NT2/D1 (cell line): ENCODE results near the gene TRMO.

Source experiments
- DNase-seq: peaks from one replicate; pipeline ENCODE4 v3.0.0-alpha.2; 2011; ENCODE audit warnings: low read depth, low spot score
- H3K27me3 ChIP-seq: 2 replicates; pipeline ENCODE4 v1.6.0; 2011; ENCODE audit warnings: mild to moderate bottlenecking; ENCODE audit not compliant: insufficient read length, insufficient read depth
- H3K36me3 ChIP-seq: 2 replicates; pipeline ENCODE4 v1.6.1; 2011; ENCODE audit warnings: mild to moderate bottlenecking, low read length, mixed read lengths; ENCODE audit not compliant: insufficient read depth, insufficient read length
- H3K4me1 ChIP-seq: 2 replicates; pipeline ENCODE4 v1.5.1; 2011; ENCODE audit not compliant: insufficient read depth, insufficient read length
- H3K4me3 ChIP-seq: 2 replicates; pipeline ENCODE4 v1.5.1; 2011; ENCODE audit warnings: low read depth; ENCODE audit not compliant: insufficient read length
- H3K9ac ChIP-seq: 2 replicates; pipeline ENCODE4 v1.6.0; 2011; ENCODE audit warnings: low read depth; ENCODE audit not compliant: insufficient read length
- H3K9me3 ChIP-seq: 2 replicates; pipeline ENCODE4 v1.5.1; 2011; ENCODE audit warnings: mild to moderate bottlenecking, low read length; ENCODE audit not compliant: insufficient read depth
- SUZ12 ChIP-seq: IDR thresholded peaks from 2 replicates; pipeline ENCODE4 v1.6.1; 2011; ENCODE audit not compliant: insufficient read length, insufficient read depth; ENCODE audit errors: extremely low read depth
- YY1 ChIP-seq: IDR thresholded peaks from 2 replicates; pipeline ENCODE4 v1.6.1; 2011; ENCODE audit not compliant: insufficient read length, insufficient read depth
- ZNF274 ChIP-seq: IDR thresholded peaks from 2 replicates; pipeline ENCODE4 v1.6.1; 2011; ENCODE audit warnings: mild to moderate bottlenecking, low read depth, low read length

Gene TRMO

GRCh38 chr9:97863314-97863713 lies 59.0 kb downstream of the TRMO start:
- H3K9me3 ChIP-seq, result peaks cover 23% of the 10 kb centered on the region
- no peak overlapping the region for H3K4me3 ChIP-seq
- peaks cover 45% of the 10 kb centered on the region for H3K27me3 ChIP-seq
- peaks cover 5% of the 10 kb centered on the region for H3K4me1 ChIP-seq
- H3K9ac ChIP-seq, result no peak overlapping the region
- no peak for DNase-seq
- H3K36me3 ChIP-seq, result no peaks in the 10 kb centered on the region
- no peak for TF ChIP-seq YY1
- TF ChIP-seq ZNF274, result no peak
- no peak for TF ChIP-seq SUZ12

- Histone ChIP-seq H3K4me3 (no peak overlapping the region), H3K9me3 (peaks cover 13% of the 10 kb centered on the region), H3K9ac (no peak overlapping the region), H3K36me3 (no peaks in the 10 kb centered on the region), H3K27me3 (peaks cover 67% of the 10 kb centered on the region), H3K4me1 (peaks cover 8% of the 10 kb centered on the region)
- DNase-seq, result no peak
- TF ChIP-seq YY1 (no peak), ZNF274 (no peak), SUZ12 (no peak)
Observed at GRCh38 chr9:97861148-97861475, 61.2 kb downstream of the TRMO start.

- TF ChIP-seq ZNF274, result no peak
- TF ChIP-seq SUZ12, result no peak
- TF ChIP-seq YY1, result no peak
- DNase-seq, result no peak
- peaks cover 72% of the 10 kb centered on the region for H3K27me3 ChIP-seq
Observed at GRCh38 chr9:97860451-97861147, 61.7 kb downstream of the TRMO start.

DNA sequence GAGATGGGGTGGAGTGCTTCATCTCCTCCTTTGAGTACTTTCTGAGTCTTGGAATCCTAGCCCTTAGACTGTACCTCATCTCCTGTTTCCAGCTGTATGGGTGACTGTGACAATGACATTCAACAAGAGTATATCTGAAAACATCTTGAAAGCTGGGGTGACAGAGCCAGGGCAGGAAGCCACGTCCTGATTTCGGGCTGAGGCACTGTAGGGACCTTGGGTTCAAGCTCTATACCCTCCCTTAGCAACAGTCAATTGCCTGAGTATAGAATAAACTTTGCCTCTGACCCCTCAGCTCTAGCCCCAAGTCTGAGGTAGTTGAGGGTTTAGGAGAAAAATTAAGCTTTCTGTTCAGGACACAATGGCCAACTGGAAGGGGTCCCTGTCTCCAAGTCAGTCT lies 63.0 kb downstream of the TRMO start:
- Histone ChIP-seq H3K4me1 (peaks cover 8% of the 10 kb centered on the region), H3K36me3 (no peaks in the 10 kb centered on the region), H3K27me3 (peaks cover 85% of the 10 kb centered on the region), H3K9me3 (no peaks in the 10 kb centered on the region), H3K9ac (no peak overlapping the region), H3K4me3 (no peak overlapping the region)
- TF ChIP-seq YY1, result no peak
- no peak for TF ChIP-seq ZNF274
- no peak for TF ChIP-seq SUZ12
- no peak for DNase-seq

More at GRCh38 chr9:97860451-97861147, 61.7 kb downstream of the TRMO start:
- H3K9me3 ChIP-seq, result peaks cover 8% of the 10 kb centered on the region
- H3K9ac ChIP-seq, result no peak overlapping the region
- no peaks in the 10 kb centered on the region for H3K36me3 ChIP-seq
- H3K4me1 ChIP-seq, result peaks cover 8% of the 10 kb centered on the region
- H3K4me3 ChIP-seq, result no peak overlapping the region

- Histone ChIP-seq H3K9ac (no peak overlapping the region), H3K9me3 (no peaks in the 10 kb centered on the region)
Observed at GRCh38 chr9:97858826-97859225, 63.5 kb downstream of the TRMO start.

GRCh38 chr9:97858393-97858713 lies 63.9 kb downstream of the TRMO start:
- Histone ChIP-seq H3K9me3 (no peaks in the 10 kb centered on the region), H3K4me3 (peak overlapping the region; percentile 2), H3K36me3 (no peaks in the 10 kb centered on the region), H3K27me3 (peaks cover 95% of the 10 kb centered on the region), H3K9ac (peak overlapping the region; percentile 39), H3K4me1 (peaks cover 8% of the 10 kb centered on the region)
- TF ChIP-seq SUZ12, result peak; percentile 14
- no peak for TF ChIP-seq ZNF274
- no peak for TF ChIP-seq YY1
- no peak for DNase-seq

More at GRCh38 chr9:97858826-97859225, 63.5 kb downstream of the TRMO start:
- DNase-seq, result no peak
- Histone ChIP-seq H3K4me3 (no peak overlapping the region), H3K27me3 (peaks cover 90% of the 10 kb centered on the region), H3K4me1 (peaks cover 8% of the 10 kb centered on the region), H3K36me3 (no peaks in the 10 kb centered on the region)
- TF ChIP-seq SUZ12, result no peak
- TF ChIP-seq YY1, result no peak
- TF ChIP-seq ZNF274, result no peak

GRCh38 chr9:97857606-97858392 lies 64.5 kb downstream of the TRMO start:
- peaks cover 98% of the 10 kb centered on the region for H3K27me3 ChIP-seq
- DNase-seq, result no peak
- H3K9me3 ChIP-seq, result no peaks in the 10 kb centered on the region
- peak overlapping the region; percentile 39 for H3K9ac ChIP-seq
- no peaks in the 10 kb centered on the region for H3K36me3 ChIP-seq
- H3K4me1 ChIP-seq, result peaks cover 4% of the 10 kb centered on the region
- TF ChIP-seq ZNF274 (no peak), SUZ12 (peak; percentile 94), YY1 (no peak)
- peak overlapping the region; percentile 2 for H3K4me3 ChIP-seq
